Right lobe of liver (tissue), 6 donors: ENCODE results near the gene TTC12. TPM values are rescaled to one million over a fixed set of nuclear protein-coding genes. Genes with fewer than 3 reads are reported as not detected.

Source experiments
- ATAC-seq, 4 donors: fragments of 200-7000 bp; cut with Tn5 transposase; one replicate each; pipeline ENCODE4 v1.9.1; 2020; ENCODE audit warnings: mild to moderate bottlenecking in 4 of 4, moderate library complexity in 4 of 4
- DNase-seq, 3 donors: peaks; one replicate each; pipeline ENCODE4 v3.0.0-alpha.2; 2020
- H3K27ac ChIP-seq, 3 donors: fragments of 200-600 bp; one replicate each; pipeline ENCODE4 v1.8.0; 2022
- H3K27me3 ChIP-seq, 2 donors: fragments of 200-600 bp; one replicate each; pipeline ENCODE4 v1.8.0; 2022
- H3K36me3 ChIP-seq, 4 donors: fragments of 200-600 bp; sonication (generic) in 1 of 4; one replicate each; pipeline versions ENCODE4 v1.5.1 to v1.8.0; 2017 to 2022; ENCODE audit warnings: control low read depth in 1 of 4
- H3K4me1 ChIP-seq, 4 donors: fragments of 200-600 bp; sonication (generic) in 1 of 4; one replicate each; pipeline versions ENCODE4 v1.5.1 to v1.8.0; 2017 to 2022; ENCODE audit warnings: control low read depth in 1 of 4
- H3K4me3 ChIP-seq, 3 donors: fragments of 200-600 bp; one replicate each; pipeline ENCODE4 v1.8.0; 2022
- H3K9me3 ChIP-seq, 4 donors: fragments of 200-600 bp; sonication (generic) in 1 of 4; one replicate each; pipeline versions ENCODE4 v1.5.1 to v1.8.0; 2017 to 2022; ENCODE audit warnings: control low read depth in 1 of 4
- CTCF ChIP-seq, 4 donors: fragments of 200-600 bp in 3 of 4; fragments of 450-650 bp in 1 of 4; IDR thresholded peaks; one replicate each; pipeline versions ENCODE4 v1.5.1 to v1.8.0; 2016 to 2022; ENCODE audit warnings: antibody characterized with exemption in 4 of 4, mild to moderate bottlenecking in 2 of 4
- POLR2A ChIP-seq: fragments of 450-650 bp; IDR thresholded peaks from one replicate; pipeline ENCODE4 v1.6.1; 2017; ENCODE audit warnings: antibody characterized with exemption, mild to moderate bottlenecking
- WGBS: methylation state at CpG from one replicate; pipeline ENCODE4 v1.1.6; 2018; ENCODE audit warnings: low coverage, low lambda C conversion rate; ENCODE audit not compliant: insufficient coverage; ENCODE audit errors: missing lambda C conversion rate; 5-methylcytosine and 5-hydroxymethylcytosine counted together
- intact Hi-C, 2 donors: fragments of 100-400 bp; cut with DNase I; formaldehyde crosslinking; loops; one replicate each; pipeline versions ENCODE4 v1.11.2 to v1.14.1; 2022
- long read RNA-seq: library from polyadenylated mRNA; unstranded; transcript quantifications from one replicate; pipeline ENCODE4 v2.0.0, GENCODE V29; 2019
- total RNA-seq, 6 experiments: library from RNA; depleted of rRNA in 2 of 6; stranded (reverse); fragments of >200 nt in 2 of 6; fragmentation: NEBNext Ultra II Directional in 3 of 6; extraction: Animal tissue kit (Norgen Biotek cat#: 25700) in 3 of 6; gene quantifications; one replicate each; pipeline versions ENCODE4 v1.1.0 to v1.2.4, GENCODE V29; 2016 to 2023
- donor health status: DM: no; HTN: yes; CAD: no.
- donor health status: DM: no; HTN: no; CAD: no.
- donor health status: DM: no; HTN: no; CAD: no.
- donor health status: DM: no; HTN: yes; CAD: no.
- donor health status: DM: no; HTN: yes; CAD: no.

TTC12 gene
- total RNA-seq: 1 to 10 TPM; 5.1 to 8.9 (median 7.2) TPM
- long read RNA-seq: 0 reads

GRCh38 chr11:113314389-113315301, at the start of gene TTC12:
TSS of gene TTC12 (plus strand) at chr11:113314583. CDS start at chr11:113316258, 1,675 bp downstream.
- H3K4me3 ChIP-seq: peak within 1 kb of the TSS; percentile 67 to 74 (median 71)
- no peaks in the 10 kb centered on the region for H3K27me3 ChIP-seq
- peak; percentile 33 for TF ChIP-seq POLR2A
- no peak for TF ChIP-seq CTCF (IDR thresholded peaks at IDR 0.05)
- DNase-seq (peak; percentile 97 to 98 (median 98)), ATAC-seq (peak; percentile 99 to 100 (median 99))
- no peaks in the 10 kb centered on the region for H3K4me1 ChIP-seq
- H3K27ac ChIP-seq: peak within 1 kb of the TSS; percentile 25 to 64 (median 63)
- 6% methylated on average over 11 of the region's 64 CpGs for WGBS
- intact Hi-C loops: no loop called here
- no peaks in the 10 kb centered on the region for H3K9me3 ChIP-seq
- H3K36me3 ChIP-seq: peaks cover 0 to 4% (median 0%) of the 10 kb centered on the region in 4 donors

- WGBS: 32% methylated on average over 2 of the region's 2 CpGs
- DNase-seq: no peak
- intact Hi-C loops: no loop called here
Measured at GRCh38 chr11:113265362-113265761, 49.0 kb upstream of the TTC12 start.

GRCh38 chr11:113267493-113267892, 46.9 kb upstream of the TTC12 start:
- Histone ChIP-seq H3K4me1 (no peaks in the 10 kb centered on the region), H3K36me3 (no peaks in the 10 kb centered on the region), H3K4me3 (no peak overlapping the region), H3K27me3 (no peaks in the 10 kb centered on the region), H3K9me3 (no peaks in the 10 kb centered on the region), H3K27ac (no peak overlapping the region)
- no peak for TF ChIP-seq CTCF (IDR thresholded peaks at IDR 0.05)
- TF ChIP-seq POLR2A: no peak
- intact Hi-C loops: no loop called here
- ATAC-seq: no peak
- no peak for DNase-seq
- 82% methylated on average over 2 of the region's 7 CpGs for WGBS

More at GRCh38 chr11:113265362-113265761, 49.0 kb upstream of the TTC12 start:
- no peak for TF ChIP-seq CTCF (IDR thresholded peaks at IDR 0.05)
- TF ChIP-seq POLR2A: no peak
- Histone ChIP-seq H3K36me3 (no peaks in the 10 kb centered on the region), H3K9me3 (no peaks in the 10 kb centered on the region), H3K4me1 (no peaks in the 10 kb centered on the region), H3K27me3 (no peaks in the 10 kb centered on the region), H3K27ac (no peak overlapping the region), H3K4me3 (no peak overlapping the region)
- no peak for ATAC-seq

GRCh38 chr11:113269096-113269495, 45.3 kb upstream of the TTC12 start:
- TF ChIP-seq POLR2A (no peak), CTCF (IDR thresholded peaks at IDR 0.05) (no peak)
- Histone ChIP-seq H3K27ac (no peak overlapping the region), H3K36me3 (no peaks in the 10 kb centered on the region), H3K4me3 (no peak overlapping the region), H3K4me1 (no peaks in the 10 kb centered on the region), H3K9me3 (no peaks in the 10 kb centered on the region), H3K27me3 (no peaks in the 10 kb centered on the region)
- intact Hi-C loops: no loop called here
- ATAC-seq (no peak), DNase-seq (no peak)
- no CpG with 5 or more reads among the region's 2 CpGs for WGBS
